GM23338 (cell line): ENCODE results near the gene FAM3D. TPM values are rescaled to one million over a fixed set of nuclear protein-coding genes. Genes with fewer than 3 reads are reported as not detected.

Experiments
- ATAC-seq: fragments of 200-7000 bp; cut with Tn5 transposase; 3 replicates; pipeline ENCODE4 v1.9.1; 2020
- DNase-seq: peaks from one replicate; pipeline ENCODE4 v3.0.0-alpha.2; 2015; ENCODE audit warnings: low spot score
- H2AFZ ChIP-seq: fragments of 200-600 bp; sonication (generic); 2 replicates; pipeline ENCODE4 v1.8.0; 2016; ENCODE audit warnings: antibody characterized with exemption, mild to moderate bottlenecking, moderate library complexity
- H3F3A ChIP-seq: fragments of 200-600 bp; sonication (generic); replicated peaks from 2 replicates; pipeline ENCODE4 v1.8.0; 2017; ENCODE audit warnings: antibody characterized with exemption, mixed run types, low read depth
- H3K27ac ChIP-seq: fragments of 200-600 bp; sonication (generic); 2 replicates; pipeline ENCODE4 v1.6.1; 2016; ENCODE audit warnings: low read depth
- H3K27me3 ChIP-seq: fragments of 200-600 bp; sonication (generic); 2 replicates; pipeline ENCODE4 v1.8.0; 2016; ENCODE audit warnings: mild to moderate bottlenecking, mixed run types, moderate library complexity; ENCODE audit not compliant: insufficient read depth
- H3K36me3 ChIP-seq: fragments of 200-600 bp; sonication (generic); 2 replicates; pipeline ENCODE4 v1.8.0; 2016; ENCODE audit warnings: mild to moderate bottlenecking; ENCODE audit not compliant: insufficient read depth
- H3K4me1 ChIP-seq: fragments of 200-600 bp; sonication (generic); 2 replicates; pipeline ENCODE4 v1.8.0; 2016; ENCODE audit warnings: mild to moderate bottlenecking, moderate library complexity; ENCODE audit not compliant: insufficient read depth
- H3K4me2 ChIP-seq: fragments of 200-600 bp; sonication (generic); 2 replicates; pipeline ENCODE4 v1.7.1; 2017; ENCODE audit warnings: mixed run types
- H3K4me3 ChIP-seq: fragments of 200-600 bp; sonication (generic); 2 replicates; pipeline ENCODE4 v1.6.1; 2016; ENCODE audit warnings: mixed run types
- H3K79me2 ChIP-seq: fragments of 200-600 bp; sonication (generic); replicated peaks from 2 replicates; pipeline ENCODE4 v1.8.0; 2017; ENCODE audit warnings: mild to moderate bottlenecking; ENCODE audit not compliant: insufficient read depth
- H3K9me2 ChIP-seq: fragments of 200-600 bp; sonication (generic); 2 replicates; pipeline ENCODE4 v1.8.0; 2017; ENCODE audit not compliant: insufficient read depth
- H4K20me1 ChIP-seq: fragments of 200-600 bp; sonication (generic); replicated peaks from 2 replicates; pipeline ENCODE4 v1.8.0; 2017; ENCODE audit warnings: mild to moderate bottlenecking; ENCODE audit not compliant: insufficient read depth
- H3K27ac Mint-ChIP-seq: 2 replicates; pipeline ENCODE4 v1.8.0; 2020; ENCODE audit warnings: inconsistent platforms, mild to moderate bottlenecking, moderate library complexity, mixed read lengths
- H3K27me3 Mint-ChIP-seq: 3 replicates; pipeline ENCODE4 v1.8.0; 2022; ENCODE audit warnings: low read depth, mild to moderate bottlenecking, moderate library complexity, mixed read lengths, inconsistent platforms; ENCODE audit not compliant: insufficient read depth, poor library complexity
- H3K36me3 Mint-ChIP-seq: 3 replicates; pipeline ENCODE4 v1.8.0; 2021; ENCODE audit warnings: low read depth, mild to moderate bottlenecking, inconsistent platforms, moderate library complexity, mixed read lengths
- H3K4me1 Mint-ChIP-seq: 3 replicates; pipeline ENCODE4 v1.8.0; 2020; ENCODE audit warnings: mild to moderate bottlenecking, inconsistent platforms, mixed read lengths
- H3K4me3 Mint-ChIP-seq: 3 replicates; pipeline ENCODE4 v1.8.0; 2021; ENCODE audit warnings: moderate library complexity, mild to moderate bottlenecking, inconsistent platforms, mixed read lengths
- H3K9me3 Mint-ChIP-seq: 3 replicates; pipeline ENCODE4 v1.8.0; 2020; ENCODE audit warnings: moderate library complexity, mild to moderate bottlenecking, inconsistent platforms, mixed read lengths
- EZH2 ChIP-seq: fragments of 200-600 bp; sonication (generic); IDR thresholded peaks from one replicate; pipeline ENCODE4 v1.8.0; 2017; ENCODE audit warnings: antibody characterized with exemption, mild to moderate bottlenecking, low read depth; ENCODE audit not compliant: unreplicated experiment
- NANOG ChIP-seq: IDR thresholded peaks from 2 replicates; pipeline ENCODE4 v1.6.1; 2016; ENCODE audit warnings: antibody characterized with exemption, borderline replicate concordance
- POLR2AphosphoS5 ChIP-seq: IDR thresholded peaks from 2 replicates; pipeline ENCODE4 v1.6.1; 2016; ENCODE audit warnings: antibody characterized with exemption, low read depth
- STAT1 ChIP-seq: IDR thresholded peaks from one replicate; pipeline ENCODE4 v1.6.1; 2016; ENCODE audit warnings: antibody characterized with exemption; ENCODE audit not compliant: unreplicated experiment
- ZNF114 ChIP-seq: fragments of 250-450 bp; sonication (Bioruptor Pico); IDR thresholded peaks from 2 replicates; pipeline ENCODE4 v1.5.0; 2020; ENCODE audit warnings: mild to moderate bottlenecking, moderate library complexity
- ZNF331 ChIP-seq: fragments of 250-450 bp; sonication (Bioruptor Pico); IDR thresholded peaks from 2 replicates; pipeline ENCODE4 v1.5.0; 2020; ENCODE audit warnings: low read depth, mild to moderate bottlenecking, moderate library complexity
- polyA plus RNA-seq: library from polyadenylated mRNA; unstranded; fragments of >200 nt; fragmentation: Nextera tagmentation; extraction: Ambion mirVana; gene quantifications from 2 replicates; pipeline ENCODE4 v1.2.1, GENCODE V29; 2016
- total RNA-seq: library from RNA; depleted of rRNA; stranded (reverse); fragments of >200 nt; shearing (Covaris generic); gene quantifications from 2 replicates; pipeline ENCODE4 v1.2.3, GENCODE V29; 2014
- TF ChIP-seq, protein P1 (sequence below): fragments of 250-450 bp; sonication (Bioruptor Pico); IDR thresholded peaks from 2 replicates; pipeline ENCODE4 v1.5.0; 2020; ENCODE audit warnings: mild to moderate bottlenecking, moderate library complexity
- TF ChIP-seq, protein P2 (sequence below), 2 experiments: fragments of 200-600 bp in 1 of 2; sonication (generic) in 1 of 2; conservative IDR thresholded peaks; 2 replicates each; pipeline versions ENCODE4 v1.5.1 to v1.6.1; 2016 to 2017; ENCODE audit warnings: antibody characterized with exemption in 2 of 2, low read depth in 2 of 2, mild to moderate bottlenecking in 2 of 2, moderate library complexity in 1 of 2
- TF ChIP-seq, protein P3 (sequence below): IDR thresholded peaks from 2 replicates; pipeline ENCODE4 v1.6.1; 2016; ENCODE audit warnings: antibody characterized with exemption

The FAM3D gene
- total and polyA plus RNA-seq, 2 experiments from 2014 or later: 0.26 TPM; not detected in 1

DNA sequence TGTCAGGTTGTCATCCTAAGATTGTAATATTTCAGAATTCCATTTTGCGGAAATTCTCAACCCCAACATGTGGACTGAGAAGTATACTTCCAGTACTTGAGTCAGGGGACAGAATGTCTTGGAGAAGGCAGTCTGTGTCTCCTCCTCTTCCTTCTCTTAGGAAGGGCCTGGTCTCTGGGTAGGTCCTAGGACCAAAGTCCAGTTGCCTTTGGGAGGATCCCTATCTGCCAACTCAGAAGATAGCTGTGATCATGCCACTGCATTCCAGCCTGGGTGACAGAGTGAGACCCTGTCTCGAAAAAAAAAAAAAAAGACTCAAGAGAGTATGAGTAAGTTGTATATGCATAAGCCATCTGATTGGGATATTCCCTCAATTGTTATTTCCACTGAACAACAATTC, 23.9 kb upstream of the FAM3D start (continued):
- TF ChIP-seq, protein P1, sequence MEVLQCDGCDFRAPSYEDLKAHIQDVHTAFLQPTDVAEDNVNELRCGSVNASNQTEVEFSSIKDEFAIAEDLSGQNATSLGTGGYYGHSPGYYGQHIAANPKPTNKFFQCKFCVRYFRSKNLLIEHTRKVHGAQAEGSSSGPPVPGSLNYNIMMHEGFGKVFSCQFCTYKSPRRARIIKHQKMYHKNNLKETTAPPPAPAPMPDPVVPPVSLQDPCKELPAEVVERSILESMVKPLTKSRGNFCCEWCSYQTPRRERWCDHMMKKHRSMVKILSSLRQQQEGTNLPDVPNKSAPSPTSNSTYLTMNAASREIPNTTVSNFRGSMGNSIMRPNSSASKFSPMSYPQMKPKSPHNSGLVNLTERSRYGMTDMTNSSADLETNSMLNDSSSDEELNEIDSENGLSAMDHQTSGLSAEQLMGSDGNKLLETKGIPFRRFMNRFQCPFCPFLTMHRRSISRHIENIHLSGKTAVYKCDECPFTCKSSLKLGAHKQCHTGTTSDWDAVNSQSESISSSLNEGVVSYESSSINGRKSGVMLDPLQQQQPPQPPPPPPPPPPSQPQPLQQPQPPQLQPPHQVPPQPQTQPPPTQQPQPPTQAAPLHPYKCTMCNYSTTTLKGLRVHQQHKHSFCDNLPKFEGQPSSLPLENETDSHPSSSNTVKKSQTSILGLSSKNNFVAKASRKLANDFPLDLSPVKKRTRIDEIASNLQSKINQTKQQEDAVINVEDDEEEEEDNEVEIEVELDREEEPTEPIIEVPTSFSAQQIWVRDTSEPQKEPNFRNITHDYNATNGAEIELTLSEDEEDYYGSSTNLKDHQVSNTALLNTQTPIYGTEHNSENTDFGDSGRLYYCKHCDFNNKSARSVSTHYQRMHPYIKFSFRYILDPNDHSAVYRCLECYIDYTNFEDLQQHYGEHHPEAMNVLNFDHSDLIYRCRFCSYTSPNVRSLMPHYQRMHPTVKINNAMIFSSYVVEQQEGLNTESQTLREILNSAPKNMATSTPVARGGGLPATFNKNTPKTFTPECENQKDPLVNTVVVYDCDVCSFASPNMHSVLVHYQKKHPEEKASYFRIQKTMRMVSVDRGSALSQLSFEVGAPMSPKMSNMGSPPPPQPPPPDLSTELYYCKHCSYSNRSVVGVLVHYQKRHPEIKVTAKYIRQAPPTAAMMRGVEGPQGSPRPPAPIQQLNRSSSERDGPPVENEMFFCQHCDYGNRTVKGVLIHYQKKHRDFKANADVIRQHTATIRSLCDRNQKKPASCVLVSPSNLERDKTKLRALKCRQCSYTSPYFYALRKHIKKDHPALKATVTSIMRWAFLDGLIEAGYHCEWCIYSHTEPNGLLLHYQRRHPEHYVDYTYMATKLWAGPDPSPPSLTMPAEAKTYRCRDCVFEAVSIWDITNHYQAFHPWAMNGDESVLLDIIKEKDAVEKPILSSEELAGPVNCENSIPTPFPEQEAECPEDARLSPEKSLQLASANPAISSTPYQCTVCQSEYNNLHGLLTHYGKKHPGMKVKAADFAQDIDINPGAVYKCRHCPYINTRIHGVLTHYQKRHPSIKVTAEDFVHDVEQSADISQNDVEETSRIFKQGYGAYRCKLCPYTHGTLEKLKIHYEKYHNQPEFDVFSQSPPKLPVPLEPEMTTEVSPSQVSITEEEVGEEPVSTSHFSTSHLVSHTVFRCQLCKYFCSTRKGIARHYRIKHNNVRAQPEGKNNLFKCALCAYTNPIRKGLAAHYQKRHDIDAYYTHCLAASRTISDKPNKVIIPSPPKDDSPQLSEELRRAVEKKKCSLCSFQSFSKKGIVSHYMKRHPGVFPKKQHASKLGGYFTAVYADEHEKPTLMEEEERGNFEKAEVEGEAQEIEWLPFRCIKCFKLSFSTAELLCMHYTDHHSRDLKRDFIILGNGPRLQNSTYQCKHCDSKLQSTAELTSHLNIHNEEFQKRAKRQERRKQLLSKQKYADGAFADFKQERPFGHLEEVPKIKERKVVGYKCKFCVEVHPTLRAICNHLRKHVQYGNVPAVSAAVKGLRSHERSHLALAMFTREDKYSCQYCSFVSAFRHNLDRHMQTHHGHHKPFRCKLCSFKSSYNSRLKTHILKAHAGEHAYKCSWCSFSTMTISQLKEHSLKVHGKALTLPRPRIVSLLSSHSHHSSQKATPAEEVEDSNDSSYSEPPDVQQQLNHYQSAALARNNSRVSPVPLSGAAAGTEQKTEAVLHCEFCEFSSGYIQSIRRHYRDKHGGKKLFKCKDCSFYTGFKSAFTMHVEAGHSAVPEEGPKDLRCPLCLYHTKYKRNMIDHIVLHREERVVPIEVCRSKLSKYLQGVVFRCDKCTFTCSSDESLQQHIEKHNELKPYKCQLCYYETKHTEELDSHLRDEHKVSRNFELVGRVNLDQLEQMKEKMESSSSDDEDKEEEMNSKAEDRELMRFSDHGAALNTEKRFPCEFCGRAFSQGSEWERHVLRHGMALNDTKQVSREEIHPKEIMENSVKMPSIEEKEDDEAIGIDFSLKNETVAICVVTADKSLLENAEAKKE (CRISPR knock-in tag): no peak
- TF ChIP-seq POLR2AphosphoS5: no peak
- no peak for TF ChIP-seq NANOG
- TF ChIP-seq, protein P2, sequence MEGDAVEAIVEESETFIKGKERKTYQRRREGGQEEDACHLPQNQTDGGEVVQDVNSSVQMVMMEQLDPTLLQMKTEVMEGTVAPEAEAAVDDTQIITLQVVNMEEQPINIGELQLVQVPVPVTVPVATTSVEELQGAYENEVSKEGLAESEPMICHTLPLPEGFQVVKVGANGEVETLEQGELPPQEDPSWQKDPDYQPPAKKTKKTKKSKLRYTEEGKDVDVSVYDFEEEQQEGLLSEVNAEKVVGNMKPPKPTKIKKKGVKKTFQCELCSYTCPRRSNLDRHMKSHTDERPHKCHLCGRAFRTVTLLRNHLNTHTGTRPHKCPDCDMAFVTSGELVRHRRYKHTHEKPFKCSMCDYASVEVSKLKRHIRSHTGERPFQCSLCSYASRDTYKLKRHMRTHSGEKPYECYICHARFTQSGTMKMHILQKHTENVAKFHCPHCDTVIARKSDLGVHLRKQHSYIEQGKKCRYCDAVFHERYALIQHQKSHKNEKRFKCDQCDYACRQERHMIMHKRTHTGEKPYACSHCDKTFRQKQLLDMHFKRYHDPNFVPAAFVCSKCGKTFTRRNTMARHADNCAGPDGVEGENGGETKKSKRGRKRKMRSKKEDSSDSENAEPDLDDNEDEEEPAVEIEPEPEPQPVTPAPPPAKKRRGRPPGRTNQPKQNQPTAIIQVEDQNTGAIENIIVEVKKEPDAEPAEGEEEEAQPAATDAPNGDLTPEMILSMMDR (conservative IDR thresholded peaks at IDR 0.05; ENCODE audit: low read depth in 2 of 2): no peak
- TF ChIP-seq, protein P3, sequence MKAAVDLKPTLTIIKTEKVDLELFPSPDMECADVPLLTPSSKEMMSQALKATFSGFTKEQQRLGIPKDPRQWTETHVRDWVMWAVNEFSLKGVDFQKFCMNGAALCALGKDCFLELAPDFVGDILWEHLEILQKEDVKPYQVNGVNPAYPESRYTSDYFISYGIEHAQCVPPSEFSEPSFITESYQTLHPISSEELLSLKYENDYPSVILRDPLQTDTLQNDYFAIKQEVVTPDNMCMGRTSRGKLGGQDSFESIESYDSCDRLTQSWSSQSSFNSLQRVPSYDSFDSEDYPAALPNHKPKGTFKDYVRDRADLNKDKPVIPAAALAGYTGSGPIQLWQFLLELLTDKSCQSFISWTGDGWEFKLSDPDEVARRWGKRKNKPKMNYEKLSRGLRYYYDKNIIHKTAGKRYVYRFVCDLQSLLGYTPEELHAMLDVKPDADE: no peak
- TF ChIP-seq ZNF114 (CRISPR knock-in tag): no peak
- TF ChIP-seq ZNF331: no peak

DNA sequence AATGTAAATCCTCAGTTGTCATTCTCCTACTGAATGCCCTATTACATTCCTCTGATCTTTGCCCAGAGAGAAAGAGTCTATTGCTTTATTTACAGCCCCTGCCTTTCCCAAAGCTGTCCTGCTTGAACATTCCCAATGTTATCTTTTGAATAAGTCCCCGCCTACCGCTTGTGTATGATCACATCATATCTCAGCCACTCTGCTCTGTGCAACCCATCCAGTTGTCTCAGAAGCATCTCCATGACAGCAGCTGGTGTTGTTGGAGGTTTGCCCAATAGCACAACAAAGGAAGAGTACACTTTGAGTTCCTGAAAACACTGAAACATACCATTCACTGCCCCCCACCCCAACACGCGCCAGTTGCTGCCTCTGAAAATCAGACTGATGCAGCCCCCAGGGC, 22.0 kb upstream of the FAM3D start:
- no peak overlapping the region for H3K4me3 Mint-ChIP-seq
- Histone ChIP-seq H4K20me1 (no peaks in the 10 kb centered on the region), H2AFZ (no peak overlapping the region), H3K4me2 (no peak overlapping the region), H3K79me2 (no peaks in the 10 kb centered on the region), H3F3A (no peaks in the 10 kb centered on the region), H3K27me3 (no peaks in the 10 kb centered on the region), H3K4me1 (no peaks in the 10 kb centered on the region), H3K4me3 (no peak overlapping the region), H3K9me2 (0 out of 2 replicates have a peak, but pooled peaks cover 6% of the 10 kb centered on the region), H3K27ac (no peak overlapping the region), H3K36me3 (peaks cover 5% of the 10 kb centered on the region; the same call in 1 of the 2 replicates)
- H3K4me1 Mint-ChIP-seq: no peaks in the 10 kb centered on the region
- peaks cover 56% of the 10 kb centered on the region for H3K36me3 Mint-ChIP-seq
- H3K9me3 Mint-ChIP-seq: peaks cover 81% of the 10 kb centered on the region
- no peak for TF ChIP-seq ZNF331
- TF ChIP-seq STAT1: no peak
- no peak for TF ChIP-seq EZH2
- TF ChIP-seq, protein P2 (conservative IDR thresholded peaks at IDR 0.05; ENCODE audit: low read depth in 2 of 2): no peak
- no peak for TF ChIP-seq NANOG
- TF ChIP-seq ZNF114 (CRISPR knock-in tag): no peak
- no peak for ATAC-seq
- peaks cover 2% of the 10 kb centered on the region for H3K27me3 Mint-ChIP-seq
- no peak overlapping the region for H3K27ac Mint-ChIP-seq
- DNase-seq: no peak
